ENCODE results near the gene SDK2.

GRCh38 chr17:73612031-73612472 lies 32.2 kb downstream of the SDK2 start:
- no peak for TF ChIP-seq MAX (IDR thresholded peaks at IDR 0.05; ENCODE audit: low read depth)
- no peak for TF ChIP-seq GATA2 (CRISPR knock-in tag; IDR thresholded peaks at IDR 0.05)
- TF ChIP-seq GABPA (IDR thresholded peaks at IDR 0.05; ENCODE audit: low read depth), result no peak
- TF ChIP-seq NRF1 (IDR thresholded peaks at IDR 0.05; ENCODE audit: low read depth, low read length), result no peak
- no peak for TF ChIP-seq CTCF (IDR thresholded peaks at IDR 0.05)
- TF ChIP-seq FOXJ3 (CRISPR knock-in tag; IDR thresholded peaks at IDR 0.05), result no peak
